Hepatocyte (in vitro differentiated cells): ENCODE results near the gene GLP1R. TPM values are rescaled to one million over a fixed set of nuclear protein-coding genes. Genes with fewer than 3 reads are reported as not detected.

Experiments
- DNase-seq: peaks from one replicate; pipeline ENCODE4 v3.0.0-alpha.2; 2016; ENCODE audit warnings: low spot score
- H2AFZ ChIP-seq: fragments of 200-600 bp; sonication (generic); 2 replicates; pipeline ENCODE4 v1.6.0; 2016; ENCODE audit warnings: antibody characterized with exemption, mild to moderate bottlenecking
- H3K27ac ChIP-seq: fragments of 200-600 bp; sonication (generic); 2 replicates; pipeline ENCODE4 v1.5.1; 2016; ENCODE audit warnings: mild to moderate bottlenecking
- H3K27me3 ChIP-seq: fragments of 200-600 bp; sonication (generic); 2 replicates; pipeline ENCODE4 v1.6.1; 2016
- H3K36me3 ChIP-seq: fragments of 200-600 bp; sonication (generic); replicated peaks from 2 replicates; pipeline ENCODE4 v1.5.1; 2016; ENCODE audit warnings: low read depth; ENCODE audit not compliant: insufficient read depth
- H3K4me1 ChIP-seq: fragments of 200-600 bp; sonication (generic); 2 replicates; pipeline ENCODE4 v1.5.1; 2016; ENCODE audit warnings: mild to moderate bottlenecking, moderate library complexity; ENCODE audit not compliant: insufficient read depth
- H3K4me2 ChIP-seq: fragments of 200-600 bp; sonication (generic); 2 replicates; pipeline ENCODE4 v1.6.0; 2016
- H3K4me3 ChIP-seq: fragments of 200-600 bp; sonication (generic); 2 replicates; pipeline ENCODE4 v1.5.1; 2016; ENCODE audit warnings: mild to moderate bottlenecking
- H3K79me2 ChIP-seq: fragments of 200-600 bp; sonication (generic); 2 replicates; pipeline ENCODE4 v1.6.0; 2017; ENCODE audit warnings: mild to moderate bottlenecking
- H3K9me2 ChIP-seq: fragments of 200-600 bp; sonication (generic); replicated peaks from 2 replicates; pipeline ENCODE4 v1.6.0; 2017; ENCODE audit warnings: mild to moderate bottlenecking; ENCODE audit not compliant: insufficient read depth
- H3K9me3 ChIP-seq: fragments of 200-600 bp; sonication (generic); 2 replicates; pipeline ENCODE4 v1.5.1; 2016; ENCODE audit warnings: low read depth, mild to moderate bottlenecking
- H4K20me1 ChIP-seq: fragments of 200-600 bp; sonication (generic); 2 replicates; pipeline ENCODE4 v1.6.0; 2016; ENCODE audit warnings: mild to moderate bottlenecking; ENCODE audit not compliant: insufficient read depth, poor library complexity, severe bottlenecking
- EZH2 ChIP-seq: fragments of 200-600 bp; sonication (generic); IDR thresholded peaks from 2 replicates; pipeline ENCODE4 v1.6.1; 2016; ENCODE audit warnings: antibody characterized with exemption, mild to moderate bottlenecking, borderline replicate concordance
- EZH2phosphoT487 ChIP-seq: fragments of 200-600 bp; sonication (generic); IDR thresholded peaks from one replicate; pipeline ENCODE4 v1.6.1; 2018; ENCODE audit warnings: antibody characterized with exemption, mild to moderate bottlenecking, low read depth, moderate library complexity; ENCODE audit not compliant: unreplicated experiment, severe bottlenecking
- WGBS: methylation state at CpG from one replicate; pipeline ENCODE4 v1.1.6; 2016; ENCODE audit warnings: low lambda C conversion rate; ENCODE audit errors: missing lambda C conversion rate; 5-methylcytosine and 5-hydroxymethylcytosine counted together
- polyA plus RNA-seq: library from polyadenylated mRNA; unstranded; fragments of >200 nt; fragmentation: Nextera tagmentation; extraction: Ambion mirVana; gene quantifications from 2 replicates; pipeline ENCODE4 v1.2.1, GENCODE V29; 2016
- total RNA-seq: library from RNA; depleted of rRNA; stranded (reverse); fragments of >200 nt; gene quantifications from 2 replicates; pipeline ENCODE4 v1.2.3, GENCODE V29; 2014
- TF ChIP-seq, protein P1 (sequence below): fragments of 200-600 bp; sonication (generic); IDR thresholded peaks from 2 replicates; pipeline ENCODE4 v1.5.1; 2016; ENCODE audit warnings: antibody characterized with exemption, mild to moderate bottlenecking; ENCODE audit not compliant: poor library complexity

GLP1R gene
- total and polyA plus RNA-seq, 2 experiments from 2014 or later = 0.30 TPM; not detected in 1

DNA sequence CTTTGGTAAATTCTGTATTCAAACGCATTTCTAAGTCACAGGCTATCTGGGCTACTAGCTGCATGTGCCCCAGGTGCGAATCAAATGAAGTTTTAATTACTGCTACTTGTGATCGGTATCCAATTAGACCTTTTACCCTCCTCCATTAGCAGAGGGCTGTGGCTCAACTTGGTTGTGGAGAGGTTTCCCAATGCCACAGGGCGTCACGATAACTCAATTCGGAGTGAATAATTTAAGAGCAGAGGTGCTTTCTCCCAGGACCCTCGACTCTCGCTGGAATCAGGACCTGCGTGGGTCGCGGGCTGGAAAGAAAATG is 65.8 kb downstream of the GLP1R start:
- Histone ChIP-seq H3K79me2 (peaks cover 24% of the 10 kb centered on the region), H3K4me2 (peak overlapping the region; percentile 77), H3K9me2 (no peaks in the 10 kb centered on the region), H3K36me3 (no peaks in the 10 kb centered on the region), H3K4me1 (peaks cover 15% of the 10 kb centered on the region), H3K27me3 (no peaks in the 10 kb centered on the region), H4K20me1 (no peaks in the 10 kb centered on the region), H3K4me3 (peak overlapping the region; percentile 79), H3K27ac (peak overlapping the region; percentile 98), H3K9me3 (no peaks in the 10 kb centered on the region), H2AFZ (peak overlapping the region; percentile 98)
- DNase-seq = no peak
- WGBS = 1% methylated on average over 11 of the region's 11 CpGs
- TF ChIP-seq EZH2 = no peak
- no peak for TF ChIP-seq EZH2phosphoT487
- TF ChIP-seq, protein P1, sequence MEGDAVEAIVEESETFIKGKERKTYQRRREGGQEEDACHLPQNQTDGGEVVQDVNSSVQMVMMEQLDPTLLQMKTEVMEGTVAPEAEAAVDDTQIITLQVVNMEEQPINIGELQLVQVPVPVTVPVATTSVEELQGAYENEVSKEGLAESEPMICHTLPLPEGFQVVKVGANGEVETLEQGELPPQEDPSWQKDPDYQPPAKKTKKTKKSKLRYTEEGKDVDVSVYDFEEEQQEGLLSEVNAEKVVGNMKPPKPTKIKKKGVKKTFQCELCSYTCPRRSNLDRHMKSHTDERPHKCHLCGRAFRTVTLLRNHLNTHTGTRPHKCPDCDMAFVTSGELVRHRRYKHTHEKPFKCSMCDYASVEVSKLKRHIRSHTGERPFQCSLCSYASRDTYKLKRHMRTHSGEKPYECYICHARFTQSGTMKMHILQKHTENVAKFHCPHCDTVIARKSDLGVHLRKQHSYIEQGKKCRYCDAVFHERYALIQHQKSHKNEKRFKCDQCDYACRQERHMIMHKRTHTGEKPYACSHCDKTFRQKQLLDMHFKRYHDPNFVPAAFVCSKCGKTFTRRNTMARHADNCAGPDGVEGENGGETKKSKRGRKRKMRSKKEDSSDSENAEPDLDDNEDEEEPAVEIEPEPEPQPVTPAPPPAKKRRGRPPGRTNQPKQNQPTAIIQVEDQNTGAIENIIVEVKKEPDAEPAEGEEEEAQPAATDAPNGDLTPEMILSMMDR = no peak

DNA sequence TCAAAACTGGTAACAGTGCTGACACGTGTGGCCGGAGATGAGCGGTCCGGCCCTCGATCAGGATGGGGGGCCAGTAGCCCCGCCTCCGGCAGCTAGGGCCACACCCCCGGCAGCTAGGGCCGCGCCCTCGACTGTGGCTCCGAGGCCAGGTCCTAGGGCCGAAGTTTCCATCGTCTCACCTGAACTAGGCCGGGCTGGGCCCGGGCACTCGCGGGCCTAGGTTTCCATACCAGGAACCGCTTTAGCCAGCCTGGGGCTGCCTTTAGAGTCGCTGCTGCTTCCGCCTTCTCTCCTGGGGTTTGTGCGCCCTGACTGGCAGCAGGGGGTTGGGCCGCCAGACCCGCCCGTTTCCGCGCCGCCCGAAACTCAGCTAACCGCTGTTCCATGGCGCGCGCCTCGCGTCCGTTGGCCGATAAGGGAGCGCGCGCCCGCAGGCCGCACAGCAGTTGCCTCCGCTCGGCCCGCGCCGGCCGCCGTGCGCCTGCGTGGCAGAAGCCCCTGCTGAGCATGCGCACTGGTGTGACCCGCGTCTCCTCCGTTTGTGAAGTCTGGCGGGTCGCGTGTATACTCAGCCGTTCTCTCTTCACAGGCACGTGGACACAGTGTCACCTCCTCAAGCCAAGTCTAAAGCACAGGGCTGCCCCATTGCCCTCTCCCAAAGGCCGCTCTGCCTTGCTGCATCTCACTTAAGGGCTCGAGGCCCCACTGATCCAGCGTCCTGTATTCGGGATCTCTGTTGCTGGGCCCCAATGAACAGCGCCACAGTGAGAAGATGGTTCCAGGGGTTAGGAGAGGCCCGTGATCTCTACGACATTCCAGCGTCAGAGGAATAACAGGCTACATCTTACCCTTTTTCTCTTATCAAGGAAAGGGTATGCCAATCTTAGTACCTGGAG is 66.4 kb downstream of the GLP1R start, which contains the start of gene SAYSD1:
Gene SAYSD1 (minus strand): TSS at position 483 of the 896 bp plus-strand sequence. CDS start 97 bp downstream, at position 386.
- Histone ChIP-seq H4K20me1 (no peaks in the 10 kb centered on the region), H3K4me3 (peak within 1 kb of the TSS; percentile 79)

DNA sequence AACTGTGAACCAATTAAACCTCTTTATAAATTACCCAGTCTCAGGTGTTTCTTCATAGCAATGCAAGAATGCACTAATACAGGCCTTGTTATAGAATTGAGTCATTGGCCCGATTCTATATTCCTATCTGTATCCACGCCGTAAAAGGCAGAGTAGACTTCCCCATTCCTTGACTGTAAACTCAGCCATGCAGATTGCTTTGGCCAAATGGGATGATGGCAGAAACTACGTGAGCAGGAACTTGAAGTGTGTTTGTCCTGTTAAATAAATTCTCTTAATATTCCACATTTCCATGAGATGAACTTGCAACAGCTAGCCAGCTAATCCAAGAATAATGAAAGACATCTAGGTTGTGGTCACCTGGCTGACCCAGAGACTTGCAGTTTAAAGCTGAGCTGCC is 70.3 kb downstream of the GLP1R start:
- Histone ChIP-seq H3K9me3 (no peaks in the 10 kb centered on the region), H3K9me2 (no peaks in the 10 kb centered on the region), H3K4me2 (no peak overlapping the region), H3K27ac (no peak overlapping the region), H3K4me3 (no peak overlapping the region), H3K79me2 (peaks cover 2% of the 10 kb centered on the region), H3K36me3 (no peaks in the 10 kb centered on the region), H3K27me3 (no peaks in the 10 kb centered on the region), H3K4me1 (peaks cover 9% of the 10 kb centered on the region), H4K20me1 (no peaks in the 10 kb centered on the region), H2AFZ (no peak overlapping the region)
- WGBS = 92% methylated on average over 4 of the region's 4 CpGs
- no peak for DNase-seq
- TF ChIP-seq, protein P1 = no peak
- TF ChIP-seq EZH2phosphoT487 (no peak), EZH2 (no peak)

More for the DNA sequence above, 66.4 kb downstream of the GLP1R start, which contains the start of gene SAYSD1:
- Histone ChIP-seq H3K27ac (peak within 1 kb of the TSS; percentile 98), H3K27me3 (no peaks in the 10 kb centered on the region), H3K9me2 (no peaks in the 10 kb centered on the region), H3K4me2 (peak within 1 kb of the TSS; percentile 77), H3K9me3 (no peaks in the 10 kb centered on the region), H3K79me2 (peaks cover 20% of the 10 kb centered on the region), H3K36me3 (no peaks in the 10 kb centered on the region), H3K4me1 (peaks cover 15% of the 10 kb centered on the region), H2AFZ (peak within 1 kb of the TSS; percentile 98)
- DNase-seq = peak; percentile 97
- TF ChIP-seq EZH2phosphoT487 = no peak
- no peak for TF ChIP-seq EZH2
- TF ChIP-seq, protein P1 = no peak
- WGBS = 3% methylated on average over 65 of the region's 68 CpGs
